KOPT-K1 (cell line): ENCODE results near the gene CPT2.

Experiments used
- H3K27ac ChIP-seq: fragments of 200-600 bp; sonication (generic); 2 replicates; pipeline ENCODE4 v1.5.1; 2016; ENCODE audit warnings: antibody characterized with exemption, mild to moderate bottlenecking, low read depth, low read length; ENCODE audit not compliant: poor library complexity, severe bottlenecking
- H3K36me3 ChIP-seq: fragments of 200-600 bp; sonication (generic); 2 replicates; pipeline ENCODE4 v1.5.1; 2017; ENCODE audit warnings: antibody characterized with exemption, mild to moderate bottlenecking, low read length, moderate library complexity; ENCODE audit not compliant: insufficient read depth
- H3K9me3 ChIP-seq: fragments of 200-600 bp; sonication (generic); 2 replicates; pipeline ENCODE4 v1.5.1; 2017; ENCODE audit warnings: antibody characterized with exemption, low read length, mild to moderate bottlenecking; ENCODE audit not compliant: insufficient read depth, poor library complexity, severe bottlenecking

CPT2 gene

GRCh38 chr1:53257454-53258081 lies 60.9 kb downstream of the CPT2 start:
- no peaks in the 10 kb centered on the region for H3K9me3 ChIP-seq
- peaks cover 98% of the 10 kb centered on the region for H3K36me3 ChIP-seq
- no peak overlapping the region for H3K27ac ChIP-seq

GRCh38 chr1:53258216-53258615 lies 61.6 kb downstream of the CPT2 start:
- no peak overlapping the region for H3K27ac ChIP-seq
- peaks cover 100% of the 10 kb centered on the region for H3K36me3 ChIP-seq

GRCh38 chr1:53259932-53260331 lies 63.3 kb downstream of the CPT2 start:
- H3K9me3 ChIP-seq: no peaks in the 10 kb centered on the region
- H3K36me3 ChIP-seq: peaks cover 100% of the 10 kb centered on the region
- H3K27ac ChIP-seq: no peak overlapping the region

More at GRCh38 chr1:53258216-53258615, 61.6 kb downstream of the CPT2 start:
- H3K9me3 ChIP-seq: no peaks in the 10 kb centered on the region

GRCh38 chr1:53260631-53261247 lies 64.1 kb downstream of the CPT2 start:
- no peak overlapping the region for H3K27ac ChIP-seq
- no peaks in the 10 kb centered on the region for H3K9me3 ChIP-seq
- peaks cover 100% of the 10 kb centered on the region for H3K36me3 ChIP-seq

GRCh38 chr1:53262000-53262399 lies 65.4 kb downstream of the CPT2 start:
- Histone ChIP-seq H3K27ac (no peak overlapping the region), H3K36me3 (peaks cover 100% of the 10 kb centered on the region), H3K9me3 (no peaks in the 10 kb centered on the region)
